MM.1S (cell line): ENCODE measurements around the gene EPHA3.

Experiments used
- CTCF ChIP-seq: fragments of 300-600 bp; sonication (generic); IDR thresholded peaks from 2 replicates; pipeline ENCODE4 v1.5.1; 2016; ENCODE audit warnings: antibody characterized with exemption, low read length, mixed read lengths
- EZH2phosphoT487 ChIP-seq: fragments of 300-600 bp; sonication (generic); IDR thresholded peaks from 2 replicates; pipeline ENCODE4 v1.6.1; 2018; ENCODE audit warnings: antibody characterized with exemption, low read length

- TF ChIP-seq CTCF = no peak
- no peak for TF ChIP-seq EZH2phosphoT487
Measured at GRCh38 chr3:89104499-89104898, 2.9 kb upstream of the EPHA3 start.
